SU-DHL-6 (cell line): ENCODE measurements around the gene HDGFL3.

Source experiments
- EZH2phosphoT487 ChIP-seq: fragments of 200-600 bp; sonication (generic), shearing (Covaris generic); conservative IDR thresholded peaks from 2 replicates; pipeline ENCODE4 v1.6.1; 2018; ENCODE audit warnings: mild to moderate bottlenecking, antibody characterized with exemption, low read length, moderate library complexity, mixed read lengths
- TF ChIP-seq, protein P1 (sequence below): fragments of 200-600 bp; sonication (generic); IDR thresholded peaks from one replicate; pipeline ENCODE4 v1.5.1; 2017; ENCODE audit warnings: antibody characterized with exemption, mild to moderate bottlenecking, low read length, moderate library complexity; ENCODE audit not compliant: insufficient read depth, poor library complexity, severe bottlenecking

- TF ChIP-seq EZH2phosphoT487: no peak
- TF ChIP-seq, protein P1, sequence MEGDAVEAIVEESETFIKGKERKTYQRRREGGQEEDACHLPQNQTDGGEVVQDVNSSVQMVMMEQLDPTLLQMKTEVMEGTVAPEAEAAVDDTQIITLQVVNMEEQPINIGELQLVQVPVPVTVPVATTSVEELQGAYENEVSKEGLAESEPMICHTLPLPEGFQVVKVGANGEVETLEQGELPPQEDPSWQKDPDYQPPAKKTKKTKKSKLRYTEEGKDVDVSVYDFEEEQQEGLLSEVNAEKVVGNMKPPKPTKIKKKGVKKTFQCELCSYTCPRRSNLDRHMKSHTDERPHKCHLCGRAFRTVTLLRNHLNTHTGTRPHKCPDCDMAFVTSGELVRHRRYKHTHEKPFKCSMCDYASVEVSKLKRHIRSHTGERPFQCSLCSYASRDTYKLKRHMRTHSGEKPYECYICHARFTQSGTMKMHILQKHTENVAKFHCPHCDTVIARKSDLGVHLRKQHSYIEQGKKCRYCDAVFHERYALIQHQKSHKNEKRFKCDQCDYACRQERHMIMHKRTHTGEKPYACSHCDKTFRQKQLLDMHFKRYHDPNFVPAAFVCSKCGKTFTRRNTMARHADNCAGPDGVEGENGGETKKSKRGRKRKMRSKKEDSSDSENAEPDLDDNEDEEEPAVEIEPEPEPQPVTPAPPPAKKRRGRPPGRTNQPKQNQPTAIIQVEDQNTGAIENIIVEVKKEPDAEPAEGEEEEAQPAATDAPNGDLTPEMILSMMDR: no peak
These were observed 46.9 kb downstream of the HDGFL3 start for GRCh38 chr15:83160741-83161140.
